ENCODE data around the gene ST8SIA5.

DNA sequence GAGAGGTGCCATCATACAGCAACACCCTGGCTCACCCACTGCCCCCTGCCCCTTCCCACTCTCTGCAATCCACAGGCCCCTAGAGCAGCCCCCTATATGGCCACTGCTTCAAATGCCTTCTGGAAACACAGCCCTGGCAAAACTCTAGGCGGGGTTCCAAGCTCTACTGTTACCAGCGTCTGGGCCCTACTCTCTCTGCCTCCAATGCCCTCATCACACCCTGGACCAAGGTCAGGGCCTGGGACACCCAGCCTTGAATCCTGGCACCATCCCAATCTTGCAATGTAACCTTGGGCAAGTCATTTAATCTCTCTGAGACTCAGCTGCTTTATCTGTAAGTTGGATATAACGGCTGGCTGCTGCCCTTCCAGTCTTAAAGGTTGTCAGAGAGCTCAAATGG lies 60.6 kb downstream of the ST8SIA5 start:
- TF ChIP-seq, protein P1, sequence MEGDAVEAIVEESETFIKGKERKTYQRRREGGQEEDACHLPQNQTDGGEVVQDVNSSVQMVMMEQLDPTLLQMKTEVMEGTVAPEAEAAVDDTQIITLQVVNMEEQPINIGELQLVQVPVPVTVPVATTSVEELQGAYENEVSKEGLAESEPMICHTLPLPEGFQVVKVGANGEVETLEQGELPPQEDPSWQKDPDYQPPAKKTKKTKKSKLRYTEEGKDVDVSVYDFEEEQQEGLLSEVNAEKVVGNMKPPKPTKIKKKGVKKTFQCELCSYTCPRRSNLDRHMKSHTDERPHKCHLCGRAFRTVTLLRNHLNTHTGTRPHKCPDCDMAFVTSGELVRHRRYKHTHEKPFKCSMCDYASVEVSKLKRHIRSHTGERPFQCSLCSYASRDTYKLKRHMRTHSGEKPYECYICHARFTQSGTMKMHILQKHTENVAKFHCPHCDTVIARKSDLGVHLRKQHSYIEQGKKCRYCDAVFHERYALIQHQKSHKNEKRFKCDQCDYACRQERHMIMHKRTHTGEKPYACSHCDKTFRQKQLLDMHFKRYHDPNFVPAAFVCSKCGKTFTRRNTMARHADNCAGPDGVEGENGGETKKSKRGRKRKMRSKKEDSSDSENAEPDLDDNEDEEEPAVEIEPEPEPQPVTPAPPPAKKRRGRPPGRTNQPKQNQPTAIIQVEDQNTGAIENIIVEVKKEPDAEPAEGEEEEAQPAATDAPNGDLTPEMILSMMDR (IDR thresholded peaks at IDR 0.05) = no peak
- TF ChIP-seq SIN3A (IDR thresholded peaks at IDR 0.05; ENCODE audit: borderline replicate concordance, low read depth, low read length) = no peak
- no peak for TF ChIP-seq POLR2AphosphoS5 (IDR thresholded peaks at IDR 0.05; ENCODE audit: low read depth, low read length)
- TF ChIP-seq EZH2phosphoT487 (IDR thresholded peaks at IDR 0.05; ENCODE audit: borderline replicate concordance, low read depth) = no peak
- TF ChIP-seq, protein P2, sequence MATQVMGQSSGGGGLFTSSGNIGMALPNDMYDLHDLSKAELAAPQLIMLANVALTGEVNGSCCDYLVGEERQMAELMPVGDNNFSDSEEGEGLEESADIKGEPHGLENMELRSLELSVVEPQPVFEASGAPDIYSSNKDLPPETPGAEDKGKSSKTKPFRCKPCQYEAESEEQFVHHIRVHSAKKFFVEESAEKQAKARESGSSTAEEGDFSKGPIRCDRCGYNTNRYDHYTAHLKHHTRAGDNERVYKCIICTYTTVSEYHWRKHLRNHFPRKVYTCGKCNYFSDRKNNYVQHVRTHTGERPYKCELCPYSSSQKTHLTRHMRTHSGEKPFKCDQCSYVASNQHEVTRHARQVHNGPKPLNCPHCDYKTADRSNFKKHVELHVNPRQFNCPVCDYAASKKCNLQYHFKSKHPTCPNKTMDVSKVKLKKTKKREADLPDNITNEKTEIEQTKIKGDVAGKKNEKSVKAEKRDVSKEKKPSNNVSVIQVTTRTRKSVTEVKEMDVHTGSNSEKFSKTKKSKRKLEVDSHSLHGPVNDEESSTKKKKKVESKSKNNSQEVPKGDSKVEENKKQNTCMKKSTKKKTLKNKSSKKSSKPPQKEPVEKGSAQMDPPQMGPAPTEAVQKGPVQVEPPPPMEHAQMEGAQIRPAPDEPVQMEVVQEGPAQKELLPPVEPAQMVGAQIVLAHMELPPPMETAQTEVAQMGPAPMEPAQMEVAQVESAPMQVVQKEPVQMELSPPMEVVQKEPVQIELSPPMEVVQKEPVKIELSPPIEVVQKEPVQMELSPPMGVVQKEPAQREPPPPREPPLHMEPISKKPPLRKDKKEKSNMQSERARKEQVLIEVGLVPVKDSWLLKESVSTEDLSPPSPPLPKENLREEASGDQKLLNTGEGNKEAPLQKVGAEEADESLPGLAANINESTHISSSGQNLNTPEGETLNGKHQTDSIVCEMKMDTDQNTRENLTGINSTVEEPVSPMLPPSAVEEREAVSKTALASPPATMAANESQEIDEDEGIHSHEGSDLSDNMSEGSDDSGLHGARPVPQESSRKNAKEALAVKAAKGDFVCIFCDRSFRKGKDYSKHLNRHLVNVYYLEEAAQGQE (IDR thresholded peaks at IDR 0.05; ENCODE audit: low read depth, low read length) = no peak
- no peak for TF ChIP-seq MXI1 (IDR thresholded peaks at IDR 0.05; ENCODE audit: low read depth, low read length)
- no peak for TF ChIP-seq EP300 (IDR thresholded peaks at IDR 0.05; ENCODE audit: borderline replicate concordance in 1 of 2, low read depth in 1 of 2, low read length in 1 of 2)
- TF ChIP-seq GABPA (IDR thresholded peaks at IDR 0.05; ENCODE audit: low read depth) = no peak
- TF ChIP-seq JUND (IDR thresholded peaks at IDR 0.05) = no peak
- TF ChIP-seq TCF12 (IDR thresholded peaks at IDR 0.05) = no peak
- no peak for TF ChIP-seq RFX5 (IDR thresholded peaks at IDR 0.05; ENCODE audit: low read length)
- no peak for TF ChIP-seq SMC3 (IDR thresholded peaks at IDR 0.05; ENCODE audit: low read depth, low read length)
- TF ChIP-seq NFIC (IDR thresholded peaks at IDR 0.05; ENCODE audit: borderline replicate concordance) = no peak
- TF ChIP-seq, protein P3, sequence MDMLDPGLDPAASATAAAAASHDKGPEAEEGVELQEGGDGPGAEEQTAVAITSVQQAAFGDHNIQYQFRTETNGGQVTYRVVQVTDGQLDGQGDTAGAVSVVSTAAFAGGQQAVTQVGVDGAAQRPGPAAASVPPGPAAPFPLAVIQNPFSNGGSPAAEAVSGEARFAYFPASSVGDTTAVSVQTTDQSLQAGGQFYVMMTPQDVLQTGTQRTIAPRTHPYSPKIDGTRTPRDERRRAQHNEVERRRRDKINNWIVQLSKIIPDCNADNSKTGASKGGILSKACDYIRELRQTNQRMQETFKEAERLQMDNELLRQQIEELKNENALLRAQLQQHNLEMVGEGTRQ (IDR thresholded peaks at IDR 0.05; ENCODE audit: borderline replicate concordance, low read depth, low read length) = no peak

Data from SK-N-SH (cell line).